ENCODE data around the gene EXOC4. TPM values are rescaled to one million over a fixed set of nuclear protein-coding genes. Genes with fewer than 3 reads are reported as not detected.

EXOC4 gene
- total and polyA plus RNA-seq, 2 of the 8 experiments (the other 6 are each of a cell fraction or from before 2014, with no cell fraction given): 27.0 to 67.3 TPM

- Histone ChIP-seq H3K4me1 (replicated peaks in 1 of 4; ENCODE audit: control insufficient read depth in 3 of 4, insufficient read depth in 4 of 4, low read length in 3 of 4) (peaks cover 0 to 4% (median 0%) of the 10 kb centered on the region in 4 experiments; a peak in 3 of 7 replicates), H3K4me3 (ENCODE audit: extremely low read depth in 1 of 4, insufficient read depth in 2 of 4, low read depth in 3 of 4, low read length in 4 of 4) (no peak overlapping the region), H2BK15ac (ENCODE audit: low read length) (no peak overlapping the region), H2BK120ac (replicated peaks; ENCODE audit: low read depth, low read length) (no peak overlapping the region), H2BK20ac (ENCODE audit: low read length) (no peak overlapping the region), H3K27me3 (replicated peaks in 1 of 4; ENCODE audit: control insufficient read depth in 3 of 4, extremely low read depth in 1 of 4, insufficient read depth in 3 of 4, low read length in 3 of 4) (no peaks in the 10 kb centered on the region), H4K8ac (ENCODE audit: extremely low read depth, insufficient read depth, low read length) (no peak overlapping the region), H3K79me2 (ENCODE audit: control insufficient read depth in 1 of 2, insufficient read depth in 2 of 2, low read length in 2 of 2) (no peaks in the 10 kb centered on the region), H4K91ac (replicated peaks; ENCODE audit: insufficient read length, low read length) (no peak overlapping the region), H3K79me1 (ENCODE audit: low read depth, low read length) (no peaks in the 10 kb centered on the region), H2AFZ (ENCODE audit: low read length) (no peak overlapping the region), H3K23ac (ENCODE audit: insufficient read length) (no peak overlapping the region), H2BK5ac (ENCODE audit: low read depth, low read length) (no peak overlapping the region), H3K56ac (replicated peaks; ENCODE audit: insufficient read length, low read depth, low read length) (no peak overlapping the region), H3K4ac (replicated peaks; ENCODE audit: insufficient read length, low read depth, low read length) (no peak overlapping the region), H3K9ac (replicated peaks in 1 of 4; ENCODE audit: extremely low read depth in 1 of 4, low read depth in 3 of 4, low read length in 3 of 4) (no peak overlapping the region), H3K14ac (ENCODE audit: insufficient read length) (no peak overlapping the region), H3K4me2 (ENCODE audit: insufficient read depth in 1 of 2, low read depth in 2 of 2, low read length in 2 of 2) (no peak overlapping the region), H4K5ac (ENCODE audit: insufficient read length, low read depth, low read length) (no peak overlapping the region), H3K18ac (ENCODE audit: extremely low read depth, low read length) (no peak overlapping the region), H3K36me3 (ENCODE audit: control insufficient read depth in 2 of 4, insufficient read depth in 4 of 4, low read length in 3 of 4) (no peaks in the 10 kb centered on the region; a peak in 1 of 8 replicates), H4K20me1 (replicated peaks in 1 of 2; ENCODE audit: control insufficient read depth in 1 of 2, insufficient read depth in 2 of 2, low read length in 2 of 2) (no peaks in the 10 kb centered on the region), H2BK12ac (ENCODE audit: low read depth, low read length) (no peak overlapping the region), H3K27ac (ENCODE audit: low read depth, low read length) (no peak overlapping the region), H3K9me3 (ENCODE audit: insufficient read depth in 2 of 2, low read depth in 1 of 2, low read length in 1 of 2) (no peaks in the 10 kb centered on the region), H2AK5ac (ENCODE audit: low read depth, low read length) (no peak overlapping the region), H3K23me2 (ENCODE audit: low read depth, low read length) (no peaks in the 10 kb centered on the region)
- ChIA-PET POLR2A (ENCODE audit: partially characterized antibody) (no interaction called here), CTCF (ENCODE audit: partially characterized antibody) (interaction anchor here (0.6 kb wide), 1 partner anchor 44 kb away, joined by 3 read pairs; no protein-coding TSS in a partner anchor)
- WGBS, 2 experiments (ENCODE audit: extremely low coverage in 1 of 2, insufficient coverage in 1 of 2, insufficient read length in 1 of 2, insufficient replicate concordance in 2 of 2, low coverage in 1 of 2, low lambda C conversion rate in 2 of 2, missing lambda C conversion rate in 1 of 2): 100% methylated on average over 2 of the region's 2 CpGs; no CpG with 5 or more reads in 1 of the 2 experiments
- TF ChIP-seq NANOG (IDR thresholded peaks at IDR 0.05; ENCODE audit: insufficient read depth, low read depth, low read length, poor library complexity, severe bottlenecking): no peak
- no peak for TF ChIP-seq BACH1 (IDR thresholded peaks at IDR 0.05; ENCODE audit: low read length)
- no peak for TF ChIP-seq NRF1 (IDR thresholded peaks at IDR 0.05; ENCODE audit: low read depth, low read length)
- no peak for TF ChIP-seq SIX5 (IDR thresholded peaks at IDR 0.05; ENCODE audit: low read depth, low read length)
- no peak for TF ChIP-seq EGR1 (IDR thresholded peaks at IDR 0.05; ENCODE audit: borderline replicate concordance, low read depth, low read length)
- no peak for TF ChIP-seq ZNF274 (IDR thresholded peaks at IDR 0.05; ENCODE audit: borderline replicate concordance, extremely low read depth, low read length)
- no peak for TF ChIP-seq SUZ12 (IDR thresholded peaks at IDR 0.05; ENCODE audit: low read length)
- no peak for TF ChIP-seq HDAC6 (IDR thresholded peaks at IDR 0.05; ENCODE audit: low read depth, low read length)
- no peak for TF ChIP-seq TCF12 (IDR thresholded peaks at IDR 0.05; ENCODE audit: low read depth, low read length)
- TF ChIP-seq RAD21 (IDR thresholded peaks at IDR 0.05 in 1 of 2, conservative IDR thresholded peaks at IDR 0.05 in 1 of 2; ENCODE audit: low read depth in 2 of 2, low read length in 2 of 2): no peak
- no peak for TF ChIP-seq EP300 (IDR thresholded peaks at IDR 0.05; ENCODE audit: borderline replicate concordance in 1 of 2, low read depth in 2 of 2, low read length in 2 of 2)
- no peak for TF ChIP-seq POU5F1 (IDR thresholded peaks at IDR 0.05; ENCODE audit: low read depth, low read length)
- no peak for TF ChIP-seq CEBPB (IDR thresholded peaks at IDR 0.05; ENCODE audit: low read depth, low read length)
- DNase-seq (ENCODE audit: low read depth in 1 of 2, low spot score in 2 of 2): no peak
- no peak for FAIRE-seq
These were observed 688.6 kb downstream of the EXOC4 start for GRCh38 chr7:133941496-133941895.
